ENCODE measurements around the gene NAALADL2.

DNA sequence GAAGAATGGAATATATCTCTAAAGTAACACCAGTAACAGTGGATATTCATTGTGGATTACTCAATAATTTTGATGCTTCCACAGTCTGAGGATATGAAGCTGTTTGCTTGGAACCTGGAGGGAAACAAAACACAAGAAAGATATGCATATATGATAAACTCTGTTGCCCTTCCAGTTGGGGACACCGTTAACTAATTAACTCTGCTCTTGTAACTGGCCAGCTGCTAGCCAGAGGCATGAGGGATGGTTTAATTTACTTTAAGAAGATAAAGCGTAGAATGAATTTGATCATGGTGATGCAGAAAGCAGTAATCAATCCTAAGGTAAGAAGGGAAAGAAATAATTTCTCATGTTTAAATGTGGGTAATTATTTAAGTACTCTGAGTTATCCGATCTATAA is 442.6 kb downstream of the NAALADL2 start:
- no peak for TF ChIP-seq ZFX (IDR thresholded peaks at IDR 0.05; ENCODE audit: borderline replicate concordance)
- TF ChIP-seq, protein P1, sequence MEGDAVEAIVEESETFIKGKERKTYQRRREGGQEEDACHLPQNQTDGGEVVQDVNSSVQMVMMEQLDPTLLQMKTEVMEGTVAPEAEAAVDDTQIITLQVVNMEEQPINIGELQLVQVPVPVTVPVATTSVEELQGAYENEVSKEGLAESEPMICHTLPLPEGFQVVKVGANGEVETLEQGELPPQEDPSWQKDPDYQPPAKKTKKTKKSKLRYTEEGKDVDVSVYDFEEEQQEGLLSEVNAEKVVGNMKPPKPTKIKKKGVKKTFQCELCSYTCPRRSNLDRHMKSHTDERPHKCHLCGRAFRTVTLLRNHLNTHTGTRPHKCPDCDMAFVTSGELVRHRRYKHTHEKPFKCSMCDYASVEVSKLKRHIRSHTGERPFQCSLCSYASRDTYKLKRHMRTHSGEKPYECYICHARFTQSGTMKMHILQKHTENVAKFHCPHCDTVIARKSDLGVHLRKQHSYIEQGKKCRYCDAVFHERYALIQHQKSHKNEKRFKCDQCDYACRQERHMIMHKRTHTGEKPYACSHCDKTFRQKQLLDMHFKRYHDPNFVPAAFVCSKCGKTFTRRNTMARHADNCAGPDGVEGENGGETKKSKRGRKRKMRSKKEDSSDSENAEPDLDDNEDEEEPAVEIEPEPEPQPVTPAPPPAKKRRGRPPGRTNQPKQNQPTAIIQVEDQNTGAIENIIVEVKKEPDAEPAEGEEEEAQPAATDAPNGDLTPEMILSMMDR (IDR thresholded peaks at IDR 0.05): no peak
